ENCODE data around the gene THBS4. TPM values are rescaled to one million over a fixed set of nuclear protein-coding genes. Genes with fewer than 3 reads are reported as not detected.

Gene THBS4
- total and polyA plus RNA-seq, 9 of the 15 experiments (the other 6 are each of a cell fraction or from before 2014, with no cell fraction given): 0.07 to 0.08 TPM; not detected in 7

DNA sequence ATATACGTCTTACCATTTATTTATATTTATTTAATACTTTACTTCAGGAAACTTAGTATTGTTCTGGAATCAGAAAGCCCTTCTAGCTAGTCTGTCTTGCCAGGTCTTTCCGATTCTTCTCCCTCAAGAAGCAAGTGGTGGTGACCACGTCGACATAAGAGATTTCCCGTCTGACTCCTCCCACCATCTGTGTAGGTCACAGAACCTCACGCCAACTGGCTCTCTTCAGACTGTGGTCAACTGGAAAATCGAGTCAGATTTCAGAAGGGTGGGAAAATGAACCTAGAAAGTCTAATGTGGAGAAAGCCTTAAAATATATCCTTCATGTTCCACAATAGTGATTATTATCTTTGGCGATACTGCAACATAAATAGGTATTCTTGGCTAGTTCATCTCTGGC is 17.3 kb downstream of the THBS4 start (continued):
- TF ChIP-seq, protein P1, sequence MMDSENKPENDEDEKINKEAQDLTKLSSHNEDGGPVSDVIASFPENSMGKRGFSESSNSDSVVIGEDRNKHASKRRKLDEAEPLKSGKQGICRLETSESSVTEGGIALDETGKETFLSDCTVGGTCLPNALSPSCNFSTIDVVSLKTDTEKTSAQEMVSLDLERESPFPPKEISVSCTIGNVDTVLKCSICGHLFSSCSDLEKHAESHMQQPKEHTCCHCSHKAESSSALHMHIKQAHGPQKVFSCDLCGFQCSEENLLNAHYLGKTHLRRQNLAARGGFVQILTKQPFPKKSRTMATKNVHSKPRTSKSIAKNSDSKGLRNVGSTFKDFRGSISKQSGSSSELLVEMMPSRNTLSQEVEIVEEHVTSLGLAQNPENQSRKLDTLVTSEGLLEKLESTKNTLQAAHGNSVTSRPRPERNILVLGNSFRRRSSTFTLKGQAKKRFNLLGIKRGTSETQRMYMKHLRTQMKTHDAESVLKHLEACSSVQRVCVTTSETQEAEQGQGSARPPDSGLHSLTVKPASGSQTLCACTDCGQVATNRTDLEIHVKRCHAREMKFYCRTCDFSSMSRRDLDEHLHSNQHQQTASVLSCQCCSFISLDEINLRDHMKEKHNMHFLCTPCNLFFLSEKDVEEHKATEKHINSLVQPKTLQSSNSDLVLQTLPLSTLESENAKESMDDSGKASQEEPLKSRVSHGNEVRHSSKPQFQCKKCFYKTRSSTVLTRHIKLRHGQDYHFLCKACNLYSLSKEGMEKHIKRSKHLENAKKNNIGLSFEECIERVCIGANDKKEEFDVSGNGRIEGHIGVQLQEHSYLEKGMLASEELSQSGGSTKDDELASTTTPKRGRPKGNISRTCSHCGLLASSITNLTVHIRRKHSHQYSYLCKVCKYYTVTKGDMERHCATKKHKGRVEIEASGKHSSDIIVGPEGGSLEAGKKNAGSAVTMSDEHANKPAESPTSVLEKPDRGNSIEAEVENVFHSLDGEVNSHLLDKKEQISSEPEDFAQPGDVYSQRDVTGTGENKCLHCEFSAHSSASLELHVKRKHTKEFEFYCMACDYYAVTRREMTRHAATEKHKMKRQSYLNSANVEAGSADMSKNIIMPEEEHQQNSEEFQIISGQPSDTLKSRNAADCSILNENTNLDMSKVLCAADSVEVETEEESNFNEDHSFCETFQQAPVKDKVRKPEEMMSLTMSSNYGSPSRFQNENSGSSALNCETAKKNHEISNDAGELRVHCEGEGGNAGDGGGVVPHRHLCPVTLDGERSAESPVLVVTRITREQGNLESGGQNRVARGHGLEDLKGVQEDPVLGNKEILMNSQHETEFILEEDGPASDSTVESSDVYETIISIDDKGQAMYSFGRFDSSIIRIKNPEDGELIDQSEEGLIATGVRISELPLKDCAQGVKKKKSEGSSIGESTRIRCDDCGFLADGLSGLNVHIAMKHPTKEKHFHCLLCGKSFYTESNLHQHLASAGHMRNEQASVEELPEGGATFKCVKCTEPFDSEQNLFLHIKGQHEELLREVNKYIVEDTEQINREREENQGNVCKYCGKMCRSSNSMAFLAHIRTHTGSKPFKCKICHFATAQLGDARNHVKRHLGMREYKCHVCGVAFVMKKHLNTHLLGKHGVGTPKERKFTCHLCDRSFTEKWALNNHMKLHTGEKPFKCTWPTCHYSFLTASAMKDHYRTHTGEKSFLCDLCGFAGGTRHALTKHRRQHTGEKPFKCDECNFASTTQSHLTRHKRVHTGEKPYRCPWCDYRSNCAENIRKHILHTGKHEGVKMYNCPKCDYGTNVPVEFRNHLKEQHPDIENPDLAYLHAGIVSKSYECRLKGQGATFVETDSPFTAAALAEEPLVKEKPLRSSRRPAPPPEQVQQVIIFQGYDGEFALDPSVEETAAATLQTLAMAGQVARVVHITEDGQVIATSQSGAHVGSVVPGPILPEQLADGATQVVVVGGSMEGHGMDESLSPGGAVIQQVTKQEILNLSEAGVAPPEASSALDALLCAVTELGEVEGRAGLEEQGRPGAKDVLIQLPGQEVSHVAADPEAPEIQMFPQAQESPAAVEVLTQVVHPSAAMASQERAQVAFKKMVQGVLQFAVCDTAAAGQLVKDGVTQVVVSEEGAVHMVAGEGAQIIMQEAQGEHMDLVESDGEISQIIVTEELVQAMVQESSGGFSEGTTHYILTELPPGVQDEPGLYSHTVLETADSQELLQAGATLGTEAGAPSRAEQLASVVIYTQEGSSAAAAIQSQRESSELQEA (IDR thresholded peaks at IDR 0.05; ENCODE audit: low read depth): no peak
- TF ChIP-seq ZFP30 (CRISPR knock-in tag; IDR thresholded peaks at IDR 0.05; ENCODE audit: borderline replicate concordance) (no peak), HOXB6 (CRISPR knock-in tag; IDR thresholded peaks at IDR 0.05; ENCODE audit: borderline replicate concordance) (no peak), GATAD2B (IDR thresholded peaks at IDR 0.05; ENCODE audit: borderline replicate concordance) (no peak), SIN3B (IDR thresholded peaks at IDR 0.05; ENCODE audit: low read depth) (no peak), PHB (CRISPR knock-in tag; IDR thresholded peaks at IDR 0.05) (no peak)
